Measurements from ENCODE around the gene SIRT6.
"Not testable (repeated sequence)": the region's sequence is repeated elsewhere in the genome, so short reads cannot be mapped to it uniquely, and the experiment has no call there.

The SIRT6 gene

GRCh38 chr19:4138445-4138844 lies 43.9 kb downstream of the SIRT6 start:
- Histone ChIP-seq H3K9me3 (ENCODE audit: low read depth, low read length) (no peaks in the 10 kb centered on the region), H3K9ac (ENCODE audit: insufficient read length) (no peak overlapping the region), H3K4me3 (no peak overlapping the region), H3K36me3 (ENCODE audit: insufficient read depth, low read length) (no peaks in the 10 kb centered on the region), H3K27ac (no peak overlapping the region)
- no peak for TF ChIP-seq EZH2 (IDR thresholded peaks at IDR 0.05)
- TF ChIP-seq POLR2AphosphoS5 (IDR thresholded peaks at IDR 0.05; ENCODE audit: borderline replicate concordance, low read depth, low read length), result no peak
- no peak for TF ChIP-seq FOXP2 (optimal IDR thresholded peaks at IDR 0.05; ENCODE audit: control extremely low read depth, extremely low read length, insufficient read depth)
- no peak for DNase-seq (ENCODE audit: low read depth, low spot score)

DNA sequence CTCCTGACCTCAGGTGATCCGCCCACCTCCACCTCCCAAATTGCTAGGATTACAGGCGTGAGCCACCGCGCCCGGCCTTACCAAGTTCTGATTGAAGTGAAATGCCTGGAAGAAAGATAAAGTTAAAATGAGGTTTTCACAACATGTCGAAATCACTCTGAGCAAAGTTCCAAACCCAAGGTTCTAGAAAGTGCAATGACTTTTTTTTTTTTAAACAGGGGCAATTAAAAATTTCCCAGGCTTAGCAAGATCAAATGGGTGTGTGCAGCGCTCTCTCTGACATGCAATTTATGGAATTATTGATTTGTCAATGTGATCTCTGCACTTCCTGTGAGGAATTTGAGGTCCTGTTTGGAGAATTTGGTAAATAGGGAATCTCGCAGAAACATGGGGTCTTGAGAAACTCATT lies 45.7 kb downstream of the SIRT6 start:
- Histone ChIP-seq H3K27ac (no peak overlapping the region), H3K9me3 (ENCODE audit: low read depth, low read length) (no peaks in the 10 kb centered on the region), H3K36me3 (ENCODE audit: insufficient read depth, low read length) (no peaks in the 10 kb centered on the region), H3K9ac (ENCODE audit: insufficient read length) (no peak overlapping the region), H3K4me3 (no peak overlapping the region)
- TF ChIP-seq EZH2 (IDR thresholded peaks at IDR 0.05) (no peak), FOXP2 (optimal IDR thresholded peaks at IDR 0.05; ENCODE audit: control extremely low read depth, extremely low read length, insufficient read depth) (no peak)
- no peak for DNase-seq (ENCODE audit: low read depth, low spot score)

- not testable (repeated sequence) for H3K36me3 ChIP-seq (ENCODE audit: insufficient read depth, low read length); H3K27ac ChIP-seq; H3K9me3 ChIP-seq (ENCODE audit: low read depth, low read length); H3K4me3 ChIP-seq; DNase-seq (ENCODE audit: low read depth, low spot score); H3K9ac ChIP-seq (ENCODE audit: insufficient read length)
Observed at GRCh38 chr19:4135386-4135785, 47.0 kb downstream of the SIRT6 start.

- Histone ChIP-seq H3K27ac (no peak overlapping the region), H3K36me3 (ENCODE audit: insufficient read depth, low read length) (no peaks in the 10 kb centered on the region), H3K9ac (ENCODE audit: insufficient read length) (no peak overlapping the region), H3K9me3 (ENCODE audit: low read depth, low read length) (no peaks in the 10 kb centered on the region), H3K4me3 (no peak overlapping the region)
- TF ChIP-seq FOXP2 (optimal IDR thresholded peaks at IDR 0.05; ENCODE audit: control extremely low read depth, extremely low read length, insufficient read depth), result no peak
- no peak for DNase-seq (ENCODE audit: low read depth, low spot score)
Observed at GRCh38 chr19:4134351-4134750, 48.0 kb downstream of the SIRT6 start.

DNA sequence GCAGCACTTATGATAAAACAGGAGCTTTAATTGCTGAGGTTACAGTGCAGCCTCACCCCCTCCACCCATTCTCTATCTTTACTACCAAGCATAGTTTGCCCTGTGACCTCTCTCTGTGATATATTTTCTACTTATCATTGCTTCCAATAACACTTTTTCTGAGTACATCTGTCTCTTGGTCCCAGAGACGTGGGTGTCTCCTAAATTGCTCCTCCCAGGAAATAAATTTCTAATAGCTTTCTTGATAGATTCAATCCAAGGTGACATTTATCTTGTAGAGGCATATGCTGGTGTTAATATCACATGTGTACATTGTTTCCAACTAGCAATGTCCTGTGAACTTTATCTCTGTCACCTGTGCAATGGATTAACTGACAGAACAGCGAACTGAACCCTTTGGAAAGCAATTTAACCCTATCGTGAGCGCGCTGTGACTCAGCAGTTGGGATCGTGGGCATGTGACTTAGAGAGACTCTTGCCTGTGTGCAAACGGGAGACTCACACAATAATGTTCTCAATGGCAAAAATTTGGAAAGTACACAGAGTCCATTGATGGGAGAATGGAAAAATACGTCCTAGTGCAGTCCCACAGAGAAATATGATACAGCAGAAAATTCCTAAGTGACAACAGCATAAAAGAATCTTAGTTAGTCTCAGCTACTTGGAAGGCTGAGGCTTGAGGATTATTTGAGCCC lies 51.5 kb downstream of the SIRT6 start:
- Histone ChIP-seq H3K9ac (ENCODE audit: insufficient read length) (no peak overlapping the region), H3K4me3 (no peak overlapping the region)
- no peak for DNase-seq (ENCODE audit: low read depth, low spot score)

GRCh38 chr19:4129050-4129449 lies 53.3 kb downstream of the SIRT6 start:
- not testable (repeated sequence) for H3K9me3 ChIP-seq (ENCODE audit: low read depth, low read length); H3K27ac ChIP-seq; H3K9ac ChIP-seq (ENCODE audit: insufficient read length); DNase-seq (ENCODE audit: low read depth, low spot score); H3K36me3 ChIP-seq (ENCODE audit: insufficient read depth, low read length); H3K4me3 ChIP-seq

More for the DNA sequence above, 51.5 kb downstream of the SIRT6 start:
- TF ChIP-seq EZH2 (IDR thresholded peaks at IDR 0.05) (no peak), POLR2AphosphoS5 (IDR thresholded peaks at IDR 0.05; ENCODE audit: borderline replicate concordance, low read depth, low read length) (no peak), FOXP2 (optimal IDR thresholded peaks at IDR 0.05; ENCODE audit: control extremely low read depth, extremely low read length, insufficient read depth) (no peak)
- no peaks in the 10 kb centered on the region for H3K36me3 ChIP-seq (ENCODE audit: insufficient read depth, low read length)
- H3K27ac ChIP-seq, result no peak overlapping the region; the same call in 1 of the 2 replicates
- H3K9me3 ChIP-seq (ENCODE audit: low read depth, low read length), result no peaks in the 10 kb centered on the region

DNA sequence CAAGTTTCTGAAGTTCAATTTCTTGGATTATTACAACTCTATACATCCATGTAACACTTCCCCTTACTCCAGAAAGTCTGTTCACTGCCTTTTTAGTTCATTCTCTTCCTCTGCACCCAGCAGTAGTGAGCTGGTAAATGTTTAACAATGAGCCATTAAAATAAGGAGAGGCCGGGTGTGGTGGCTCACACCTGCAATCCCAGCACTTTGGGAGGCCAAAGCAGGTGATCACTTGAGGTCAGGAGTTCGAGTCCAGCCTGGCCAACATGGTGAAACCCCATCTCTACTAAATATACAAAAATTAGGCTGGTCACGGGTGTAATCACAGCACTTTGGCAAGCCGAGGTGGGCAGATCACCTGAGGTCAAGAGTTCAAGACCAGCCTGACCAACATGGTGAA lies 55.0 kb downstream of the SIRT6 start:
- not testable (repeated sequence) for H3K4me3 ChIP-seq; DNase-seq (ENCODE audit: low read depth, low spot score); H3K9me3 ChIP-seq (ENCODE audit: low read depth, low read length); H3K9ac ChIP-seq (ENCODE audit: insufficient read length); H3K36me3 ChIP-seq (ENCODE audit: insufficient read depth, low read length); H3K27ac ChIP-seq

- DNase-seq (ENCODE audit: low read depth, low spot score), result no peak
- Histone ChIP-seq H3K27ac (peak overlapping the region; percentile 63; the same call in 1 of the 2 replicates), H3K9ac (ENCODE audit: insufficient read length) (peak overlapping the region; percentile 80), H3K36me3 (ENCODE audit: insufficient read depth, low read length) (peaks cover 2% of the 10 kb centered on the region; the same call in 1 of the 2 replicates), H3K9me3 (ENCODE audit: low read depth, low read length) (no peaks in the 10 kb centered on the region), H3K4me3 (peak overlapping the region; percentile 76)
- TF ChIP-seq POLR2AphosphoS5 (IDR thresholded peaks at IDR 0.05; ENCODE audit: borderline replicate concordance, low read depth, low read length) (no peak), FOXP2 (optimal IDR thresholded peaks at IDR 0.05; ENCODE audit: control extremely low read depth, extremely low read length, insufficient read depth) (no peak), EZH2 (IDR thresholded peaks at IDR 0.05) (no peak)
Observed at GRCh38 chr19:4124638-4125037, 57.7 kb downstream of the SIRT6 start.
